Measurements from ENCODE around the gene COL16A1.

DNA sequence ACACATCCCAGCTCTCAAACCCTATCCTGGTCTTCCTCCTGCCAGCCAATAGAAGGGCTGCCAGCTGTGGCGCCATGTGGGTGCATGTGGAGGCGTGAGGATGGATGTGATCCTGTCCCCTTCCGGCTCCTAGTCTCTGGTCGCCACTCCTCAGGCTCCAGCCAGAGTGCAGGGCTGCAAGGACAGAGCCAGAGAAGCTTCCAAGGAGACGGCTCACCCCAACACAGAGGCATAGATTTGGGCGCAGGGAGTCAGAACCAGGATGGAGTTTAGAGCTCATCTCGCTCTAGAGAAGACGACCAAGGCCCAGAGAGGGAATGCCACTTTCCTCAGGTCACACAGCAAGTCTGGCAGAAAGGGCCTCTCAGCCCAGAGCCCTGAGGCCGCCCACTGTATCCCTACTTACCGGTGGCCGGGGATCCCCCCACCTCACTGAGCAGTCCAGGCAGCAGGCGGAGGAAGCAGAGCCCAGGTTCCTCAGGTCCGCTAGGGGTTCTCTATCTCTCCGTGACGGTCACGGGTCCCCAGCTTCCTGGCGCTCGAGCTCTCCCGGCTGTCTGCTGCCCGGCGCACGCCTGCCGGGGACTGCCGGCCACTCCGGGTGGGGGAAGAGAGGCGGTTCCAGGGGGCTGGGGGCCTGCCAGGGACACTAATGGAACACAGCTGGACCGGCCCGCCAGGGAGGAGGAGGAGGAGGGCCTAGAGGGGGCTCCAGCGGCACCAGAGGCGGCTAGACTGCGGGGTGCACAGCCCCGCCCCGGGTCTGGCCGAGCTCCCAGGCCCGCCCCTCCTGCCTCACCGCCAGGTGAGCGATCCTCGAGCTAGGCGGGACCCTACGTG lies at the start of gene COL16A1:
- TF ChIP-seq, protein P1, sequence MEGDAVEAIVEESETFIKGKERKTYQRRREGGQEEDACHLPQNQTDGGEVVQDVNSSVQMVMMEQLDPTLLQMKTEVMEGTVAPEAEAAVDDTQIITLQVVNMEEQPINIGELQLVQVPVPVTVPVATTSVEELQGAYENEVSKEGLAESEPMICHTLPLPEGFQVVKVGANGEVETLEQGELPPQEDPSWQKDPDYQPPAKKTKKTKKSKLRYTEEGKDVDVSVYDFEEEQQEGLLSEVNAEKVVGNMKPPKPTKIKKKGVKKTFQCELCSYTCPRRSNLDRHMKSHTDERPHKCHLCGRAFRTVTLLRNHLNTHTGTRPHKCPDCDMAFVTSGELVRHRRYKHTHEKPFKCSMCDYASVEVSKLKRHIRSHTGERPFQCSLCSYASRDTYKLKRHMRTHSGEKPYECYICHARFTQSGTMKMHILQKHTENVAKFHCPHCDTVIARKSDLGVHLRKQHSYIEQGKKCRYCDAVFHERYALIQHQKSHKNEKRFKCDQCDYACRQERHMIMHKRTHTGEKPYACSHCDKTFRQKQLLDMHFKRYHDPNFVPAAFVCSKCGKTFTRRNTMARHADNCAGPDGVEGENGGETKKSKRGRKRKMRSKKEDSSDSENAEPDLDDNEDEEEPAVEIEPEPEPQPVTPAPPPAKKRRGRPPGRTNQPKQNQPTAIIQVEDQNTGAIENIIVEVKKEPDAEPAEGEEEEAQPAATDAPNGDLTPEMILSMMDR (conservative IDR thresholded peaks at IDR 0.05 in 1 of 2, IDR thresholded peaks at IDR 0.05 in 1 of 2; ENCODE audit: extremely low read depth in 1 of 2, insufficient read depth in 1 of 2, low read depth in 1 of 2, low read length in 2 of 2) = no peak
- TF ChIP-seq EZH2 (IDR thresholded peaks at IDR 0.05; ENCODE audit: borderline replicate concordance, low read length) = no peak
